Fibroblast of skin of left biceps (primary cell): ENCODE data around the gene TBCD.

ENCODE experiments used
- DNase-seq, 2 experiments: peaks; one replicate each; pipeline ENCODE4 v3.0.0-alpha.2; 2013; ENCODE audit warnings: low read depth in 2 of 2

The TBCD gene

DNA sequence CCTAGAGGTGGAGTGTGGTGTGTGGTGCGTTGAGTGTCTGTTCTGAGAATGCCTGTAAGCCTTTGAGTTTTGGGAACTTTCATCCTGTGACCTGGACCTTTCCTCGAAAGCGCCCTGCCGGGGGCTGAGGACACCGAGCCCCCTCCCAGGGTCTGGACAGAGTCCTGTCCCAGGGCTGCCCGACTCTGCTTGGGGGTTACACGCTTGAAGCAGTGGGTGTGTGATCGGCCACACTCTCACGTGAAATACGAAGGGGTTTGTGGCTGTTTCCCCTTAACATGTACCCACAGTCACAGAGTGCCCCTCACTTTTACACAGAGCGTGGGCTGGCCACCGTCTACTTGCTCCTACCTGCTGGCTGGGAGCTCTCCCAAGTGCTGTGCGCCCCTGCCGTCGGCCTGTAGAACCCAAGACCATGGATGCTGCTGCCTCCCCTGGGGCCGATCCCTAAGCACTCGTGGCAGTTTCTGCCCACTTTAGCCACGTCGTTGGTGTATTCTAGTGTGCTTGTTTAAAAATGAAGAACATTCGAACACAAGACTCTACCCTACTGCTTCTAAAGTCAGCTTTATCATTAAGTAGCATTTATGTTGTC is 81.1 kb downstream of the TBCD start:
- no peak for DNase-seq

- DNase-seq = no peak
These were observed 83.3 kb downstream of the TBCD start for GRCh38 chr17:82835122-82835521.

DNA sequence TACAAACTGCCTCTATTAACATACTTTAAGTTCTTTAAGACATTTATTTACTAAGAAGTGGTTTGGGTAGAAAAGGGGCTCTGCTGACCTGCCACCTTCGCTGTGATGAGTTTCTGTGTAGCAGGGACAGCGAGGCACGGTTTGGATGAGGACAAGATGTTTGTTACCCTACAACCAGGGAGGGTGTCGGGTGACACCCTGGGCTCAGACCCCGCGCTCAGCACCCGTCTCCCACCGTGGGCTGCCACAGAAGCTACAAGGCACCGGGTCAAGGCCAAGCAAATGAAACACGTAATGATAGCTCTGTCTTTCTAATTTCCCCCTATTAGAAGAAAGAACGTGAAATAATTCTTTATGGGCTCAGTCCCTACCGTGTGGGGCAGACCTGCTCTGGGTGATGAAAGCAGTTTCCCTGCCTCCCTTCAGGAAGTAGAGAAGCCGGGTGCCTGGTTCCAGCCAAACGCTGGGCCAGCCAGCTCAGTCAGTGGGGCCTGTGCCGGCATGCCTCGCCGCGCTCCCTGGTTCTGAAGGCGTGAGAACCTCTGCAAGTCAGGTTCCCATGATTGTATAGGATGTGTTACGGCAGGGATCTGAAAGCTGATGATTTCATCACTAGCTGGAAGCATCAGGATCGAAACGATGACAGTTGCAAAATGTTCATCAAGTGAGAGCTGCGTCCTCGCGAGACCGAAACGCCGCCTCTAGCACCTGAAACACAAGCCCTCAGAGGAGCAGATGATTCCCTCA is 84.1 kb downstream of the TBCD start:
- no peak for DNase-seq

GRCh38 chr17:82836823-82837357 is 85.0 kb downstream of the TBCD start:
- DNase-seq = no peak

GRCh38 chr17:82837586-82838320 is 85.9 kb downstream of the TBCD start:
- no peak for DNase-seq

DNA sequence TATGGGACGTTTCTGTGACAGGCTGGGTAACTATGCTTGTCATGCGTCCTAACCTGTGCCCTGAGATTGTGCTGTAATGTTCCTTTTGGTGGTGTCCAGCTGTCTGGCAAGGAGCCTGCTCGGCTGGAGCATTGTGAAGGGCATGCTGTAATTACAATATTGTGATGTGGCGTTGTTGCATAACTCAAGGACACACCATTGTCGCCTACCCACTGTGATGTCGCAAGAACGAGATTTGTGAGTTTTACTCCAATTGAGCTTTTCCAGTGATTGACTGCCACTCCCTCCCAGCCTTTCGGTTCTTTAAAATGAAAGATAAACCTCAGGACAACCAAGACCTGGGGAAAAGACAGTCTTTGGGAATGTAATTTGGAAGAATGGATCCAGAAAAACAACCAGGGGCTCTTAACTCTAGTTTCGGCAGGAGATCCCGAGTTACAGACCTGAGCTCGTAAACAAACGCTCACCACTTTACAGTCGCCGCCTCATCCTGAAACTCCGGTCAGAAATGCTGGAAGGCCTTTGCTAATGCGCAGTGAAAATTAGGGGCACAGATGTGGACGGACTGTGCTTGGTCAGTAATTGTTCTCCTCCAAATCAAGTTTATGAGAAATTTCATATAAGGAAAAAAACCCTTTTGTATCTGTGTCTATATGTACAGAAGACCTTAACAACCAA is 86.7 kb downstream of the TBCD start:
- DNase-seq = no peak

DNA sequence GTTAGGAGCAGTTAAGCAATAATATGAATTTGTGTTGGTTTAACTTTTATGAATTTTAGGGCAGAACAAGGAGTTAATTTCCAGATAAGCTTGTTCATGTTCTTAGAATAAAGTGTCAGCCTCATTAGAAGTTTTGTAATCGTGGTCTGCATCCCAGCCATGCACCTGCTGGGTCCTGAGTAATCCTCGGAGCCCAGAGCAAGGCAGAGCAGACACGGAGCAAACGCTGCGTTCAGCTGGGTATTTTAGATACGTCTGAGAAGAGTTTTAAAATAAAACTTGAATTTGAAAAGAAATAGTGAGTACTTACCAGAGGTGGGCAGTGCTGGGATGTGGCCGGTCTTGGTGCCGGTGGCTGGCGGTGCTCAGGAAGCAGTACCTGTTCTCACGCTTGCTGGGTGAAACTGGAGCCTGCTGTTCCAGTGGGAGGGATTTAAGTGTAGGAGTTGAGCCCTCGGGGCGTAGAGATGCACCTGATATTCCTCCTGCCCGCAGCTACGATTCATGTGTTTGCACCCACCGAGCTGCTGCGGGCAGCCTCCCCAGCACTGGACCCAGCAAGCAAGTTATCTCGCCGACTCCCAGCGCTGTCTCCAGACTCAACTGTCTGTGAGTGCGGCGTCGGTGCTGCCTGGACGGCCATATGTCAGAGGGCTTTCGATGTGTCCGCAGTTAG is 87.9 kb downstream of the TBCD start, which contains the start of gene ZNF750:
Gene ZNF750, minus strand, starts transcription at position 406 of the 676 bp plus-strand sequence. CDS start 7,568 bp downstream, outside the sequence.
- DNase-seq = no peak

- DNase-seq = no peak
These were observed 88.6 kb downstream of the TBCD start for GRCh38 chr17:82840431-82840831.

DNA sequence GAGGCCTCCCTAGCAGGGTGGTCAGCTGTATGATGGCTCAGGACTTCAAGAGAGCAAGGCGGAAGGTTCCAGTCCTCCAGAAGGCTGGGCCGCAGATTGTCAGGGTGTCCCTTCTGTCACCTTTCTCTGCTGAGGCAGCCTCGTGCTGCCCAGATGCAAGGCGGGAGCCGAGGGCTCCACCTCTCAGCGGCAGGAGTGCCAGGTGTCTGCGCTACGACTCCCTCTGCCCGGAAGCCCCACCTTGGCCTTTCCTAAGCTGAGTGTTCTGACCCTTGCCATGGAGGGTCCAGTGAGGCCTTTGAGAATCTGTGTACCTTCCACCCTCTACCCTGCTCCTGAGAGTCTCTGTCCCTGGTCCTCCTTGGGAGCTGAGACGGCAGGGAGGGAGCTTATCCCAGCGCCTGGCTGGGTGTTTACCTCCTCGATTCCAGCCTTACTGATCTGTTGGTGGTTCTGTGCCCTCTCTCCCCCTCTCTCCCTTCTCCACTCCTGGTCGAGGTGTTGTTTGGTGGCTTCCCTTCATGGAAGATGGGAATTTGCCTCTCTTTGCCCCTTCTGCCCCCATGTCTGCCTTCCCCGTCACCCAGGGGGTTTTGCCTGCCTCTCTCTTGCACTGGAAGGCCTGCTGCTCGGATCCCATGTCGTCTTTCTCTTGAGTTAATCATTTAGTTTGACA is 90.2 kb downstream of the TBCD start:
- DNase-seq = no peak

GRCh38 chr17:82843904-82844680 is 92.2 kb downstream of the TBCD start:
- DNase-seq = no peak

DNA sequence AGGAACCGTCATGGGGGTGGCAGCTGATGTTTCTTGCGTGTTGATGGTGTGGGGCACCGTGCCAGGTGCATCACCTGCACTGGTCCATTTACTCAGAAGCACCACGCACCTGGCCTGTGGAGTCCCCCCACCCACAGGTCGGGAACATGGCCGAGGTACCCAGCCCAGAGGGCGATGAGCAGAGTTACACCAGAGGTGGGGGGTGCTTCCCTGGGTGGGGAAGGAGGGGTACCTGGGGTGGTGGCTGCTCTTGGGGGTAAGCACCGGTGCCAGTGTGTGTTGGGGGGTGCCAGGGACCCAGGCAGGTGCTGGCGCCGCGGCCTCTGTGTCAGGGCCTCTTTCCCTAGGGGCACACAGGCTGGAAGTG is 92.9 kb downstream of the TBCD start:
- DNase-seq = no peak

- no peak for DNase-seq
These were observed 93.4 kb downstream of the TBCD start for GRCh38 chr17:82845163-82845807.

- DNase-seq = no peak
These were observed 94.3 kb downstream of the TBCD start for GRCh38 chr17:82846061-82846691.

GRCh38 chr17:82848022-82848592 is 96.2 kb downstream of the TBCD start:
- peak; percentile 41 to 48 for DNase-seq

DNA sequence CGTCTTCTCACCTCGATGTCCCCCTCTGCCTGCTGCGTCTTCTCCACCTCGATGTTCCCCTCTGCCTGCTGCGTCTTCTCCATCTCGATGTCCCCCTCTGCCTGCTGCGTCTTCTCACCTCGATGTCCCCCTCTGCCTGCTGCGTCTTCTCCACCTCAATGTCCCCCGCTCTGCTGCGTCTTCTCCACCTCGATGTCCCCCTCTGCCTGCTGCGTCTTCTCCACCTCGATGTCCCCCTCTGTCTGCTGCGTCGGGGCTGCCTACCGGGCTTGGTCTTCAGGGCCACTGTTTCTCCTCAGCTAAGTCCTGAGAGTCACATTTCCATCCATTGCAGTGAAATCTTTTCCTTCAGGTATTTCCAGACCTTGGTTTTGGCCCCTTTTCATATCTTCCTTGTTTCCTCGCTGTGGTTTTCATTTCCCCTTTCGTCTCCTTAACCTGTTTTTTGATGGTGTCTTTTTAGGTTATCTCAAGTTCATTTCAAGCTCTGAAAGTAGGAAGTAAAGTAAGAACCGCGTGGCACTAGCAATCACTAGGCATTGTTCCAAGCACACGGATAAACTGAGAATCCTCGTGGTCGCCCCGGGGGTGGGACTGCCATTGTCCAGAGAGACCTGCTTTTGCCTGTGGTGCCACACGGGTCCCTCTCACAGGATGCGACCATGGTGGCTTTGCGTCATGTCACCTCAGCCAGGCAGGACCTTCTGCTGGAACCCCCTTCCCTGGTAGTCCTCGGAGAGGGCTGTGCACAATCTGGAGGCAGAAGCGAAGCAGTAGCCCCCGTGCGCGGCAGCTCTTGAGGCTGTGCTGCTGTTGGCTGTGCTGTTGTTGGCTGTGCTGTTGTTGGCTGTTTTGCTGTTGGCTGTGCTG is 97.4 kb downstream of the TBCD start:
- DNase-seq = no peak

DNA sequence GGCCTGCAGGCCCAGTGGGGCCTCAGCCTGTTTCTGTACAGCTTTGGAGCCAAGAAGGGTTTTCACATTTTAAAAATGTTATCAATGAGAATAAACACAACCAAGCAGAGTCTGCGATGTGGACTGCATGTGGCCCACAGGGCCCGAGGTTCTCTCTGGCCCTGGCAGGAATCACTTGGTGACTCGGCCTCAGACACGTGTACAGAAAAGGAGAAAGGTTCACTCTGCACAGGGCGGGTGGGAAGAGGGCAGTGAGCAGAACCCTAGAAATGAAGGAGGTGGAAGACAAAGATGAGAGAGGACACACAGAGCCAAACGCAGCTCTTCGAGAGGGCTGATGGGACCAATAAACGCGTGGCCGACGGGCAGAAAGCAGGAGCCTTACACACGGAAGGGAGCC is 99.5 kb downstream of the TBCD start:
- no peak for DNase-seq

- DNase-seq = no peak
These were observed 102.4 kb downstream of the TBCD start for GRCh38 chr17:82854226-82854625.

- DNase-seq = no peak
These were observed 104.5 kb downstream of the TBCD start for GRCh38 chr17:82856361-82856760.
